A549 (cell line): Measurements from ENCODE around the gene IGF2BP3. TPM values are rescaled to one million over a fixed set of nuclear protein-coding genes. Genes with fewer than 3 reads are reported as not detected.

Source experiments
- ATAC-seq, 2 experiments: fragments of 200-7000 bp in 1 of 2; fragments of >200 bp in 1 of 2; cut with Nextera tagmentation in 1 of 2; cut with Tn5 transposase in 1 of 2; 3 replicates each; pipeline versions ENCODE4 v1.8.0 to v1.9.1; 2018 to 2020; ENCODE audit warnings: mild to moderate bottlenecking in 1 of 2, moderate library complexity in 1 of 2
- CTCF ChIA-PET: fragments of 300-600 bp; sonication (Branson Sonifier 250); formaldehyde crosslinking; extraction: SDS; loops from one replicate; lab custom pipeline; 2021; ENCODE audit warnings: antibody characterized with exemption, inconsistent platforms; lab: Yijun Ruan, JAX
- POLR2A ChIA-PET: fragments of 350-600 bp; formaldehyde crosslinking; extraction: SDS; loops from one replicate; lab custom pipeline; 2021; ENCODE audit warnings: antibody characterized with exemption, inconsistent platforms; lab: Yijun Ruan, JAX
- DNase-seq, 2 experiments: peaks; one replicate each; pipeline versions ENCODE4 v3.0.0 to v3.0.0-alpha.2; 2011 to 2016; ENCODE audit warnings: low read depth in 1 of 2, low spot score in 1 of 2
- FAIRE-seq: peaks from 2 replicates; lab custom pipeline; 2011; peaks lifted over from hg19 to GRCh38; lab: Jason Lieb, UNC
- H3K27ac ChIP-seq, 2 experiments: fragments of >200 bp; sonication (Bioruptor Twin); formaldehyde crosslinking; 3 replicates each; pipeline ENCODE4 v1.5.1; 2016 to 2017
- H3K4me1 ChIP-seq: fragments of >200 bp; sonication (Bioruptor Twin); formaldehyde crosslinking; 3 replicates; pipeline ENCODE4 v1.6.1; 2016
- H3K4me2 ChIP-seq: fragments of >200 bp; sonication (Bioruptor Twin); formaldehyde crosslinking; 3 replicates; pipeline ENCODE4 v1.6.1; 2016
- H3K4me3 ChIP-seq: fragments of >200 bp; sonication (Bioruptor Twin); formaldehyde crosslinking; 3 replicates; pipeline ENCODE4 v1.5.1; 2016
- H3K9me3 ChIP-seq: fragments of >200 bp; sonication (Bioruptor Twin); formaldehyde crosslinking; 3 replicates; pipeline ENCODE4 v1.6.1; 2016
- CBX2 ChIP-seq: fragments of 200-600 bp; sonication (generic); IDR thresholded peaks from 2 replicates; pipeline ENCODE4 v1.6.1; 2016; ENCODE audit warnings: low read depth, mild to moderate bottlenecking, borderline replicate concordance
- CBX8 ChIP-seq: fragments of 200-600 bp; sonication (generic); IDR thresholded peaks from 2 replicates; pipeline ENCODE4 v1.6.1; 2016
- CEBPB ChIP-seq, 2 experiments: fragments of >200 bp in 1 of 2; sonication (Bioruptor Twin) in 1 of 2; formaldehyde crosslinking in 1 of 2; IDR thresholded peaks; 2 replicates each; pipeline ENCODE4 v1.6.1; 2012 to 2016
- CHD2 ChIP-seq: fragments of 150-350 bp; IDR thresholded peaks from 2 replicates; pipeline ENCODE4 v1.6.1; 2014; ENCODE audit warnings: low read length; ENCODE audit not compliant: partially characterized antibody
- CHD4 ChIP-seq: fragments of 200-600 bp; sonication (generic); IDR thresholded peaks from 2 replicates; pipeline ENCODE4 v1.6.1; 2016; ENCODE audit warnings: antibody characterized with exemption, mild to moderate bottlenecking, borderline replicate concordance
- EP300 ChIP-seq, 2 experiments: fragments of >200 bp; sonication (Bioruptor Twin); formaldehyde crosslinking; IDR thresholded peaks; 2 replicates in 1 of 2; 3 replicates in 1 of 2; pipeline ENCODE4 v1.6.1; 2016 to 2017
- ESRRA ChIP-seq: fragments of 150-350 bp; IDR thresholded peaks from 2 replicates; pipeline ENCODE4 v1.6.1; 2014; ENCODE audit warnings: mild to moderate bottlenecking, low read length, borderline replicate concordance
- GATA3 ChIP-seq: IDR thresholded peaks from 2 replicates; pipeline ENCODE4 v1.6.1; 2012; ENCODE audit warnings: borderline replicate concordance
- HDAC2 ChIP-seq: fragments of 200-600 bp; sonication (generic); IDR thresholded peaks from 2 replicates; pipeline ENCODE4 v1.6.1; 2016
- HOXB13 ChIP-seq: fragments of 250-450 bp; sonication (Bioruptor Pico); IDR thresholded peaks from 2 replicates; pipeline ENCODE4 v1.5.0; 2020; ENCODE audit warnings: low read depth, mild to moderate bottlenecking, moderate library complexity
- JUNB ChIP-seq: fragments of >200 bp; sonication (Bioruptor Twin); formaldehyde crosslinking; IDR thresholded peaks from 2 replicates; pipeline ENCODE4 v1.6.1; 2016
- KDM1A ChIP-seq: fragments of 200-600 bp; sonication (generic); IDR thresholded peaks from 2 replicates; pipeline ENCODE4 v1.6.1; 2016; ENCODE audit warnings: low read depth, mild to moderate bottlenecking
- KDM5A ChIP-seq: fragments of 200-600 bp; sonication (generic); IDR thresholded peaks from 2 replicates; pipeline ENCODE4 v1.6.1; 2016; ENCODE audit warnings: antibody characterized with exemption, mild to moderate bottlenecking
- MYC ChIP-seq: IDR thresholded peaks from 2 replicates; pipeline ENCODE4 v1.6.1; 2012; ENCODE audit warnings: mild to moderate bottlenecking, inconsistent platforms, low read length, improper control_type of control experiment, borderline replicate concordance
- NFE2L2 ChIP-seq: fragments of 150-350 bp; conservative IDR thresholded peaks from 2 replicates; pipeline ENCODE4 v1.6.1; 2014; ENCODE audit warnings: low read length
- POLR2A ChIP-seq: IDR thresholded peaks from 2 replicates; pipeline ENCODE4 v1.6.1; 2012; ENCODE audit warnings: mild to moderate bottlenecking, low read length
- POLR2AphosphoS2 ChIP-seq: conservative IDR thresholded peaks from 2 replicates; pipeline ENCODE4 v1.6.1; 2012; ENCODE audit warnings: low read length, improper control_type of control experiment, inconsistent platforms
- RAD21 ChIP-seq, 2 experiments: fragments of >200 bp in 1 of 2; sonication (Bioruptor Twin) in 1 of 2; formaldehyde crosslinking in 1 of 2; IDR thresholded peaks in 1 of 2; conservative IDR thresholded peaks in 1 of 2; 2 replicates in 1 of 2; 3 replicates in 1 of 2; pipeline ENCODE4 v1.6.1; 2012 to 2018; ENCODE audit warnings: inconsistent platforms in 1 of 2
- RCOR1 ChIP-seq: fragments of 150-350 bp; IDR thresholded peaks from 2 replicates; pipeline ENCODE4 v1.6.1; 2014; ENCODE audit warnings: antibody characterized with exemption, low read length, low read depth
- RFX5 ChIP-seq: fragments of 450-650 bp; IDR thresholded peaks from 2 replicates; pipeline ENCODE4 v1.7.1; 2014; ENCODE audit warnings: antibody characterized with exemption, mild to moderate bottlenecking, moderate library complexity
- SREBF2 ChIP-seq: fragments of 450-650 bp; IDR thresholded peaks from 2 replicates; pipeline ENCODE4 v1.6.1; 2014; ENCODE audit warnings: mild to moderate bottlenecking, moderate library complexity
- TFCP2L1 ChIP-seq: fragments of 250-450 bp; sonication (Bioruptor Pico); IDR thresholded peaks from 2 replicates; pipeline ENCODE4 v1.5.0; 2021; ENCODE audit warnings: mild to moderate bottlenecking
- TP53 ChIP-seq: fragments of 250-450 bp; sonication (Bioruptor Pico); IDR thresholded peaks from 2 replicates; pipeline ENCODE4 v1.5.0; 2021; ENCODE audit warnings: mild to moderate bottlenecking, moderate library complexity
- ZC3H11A ChIP-seq: fragments of 450-650 bp; IDR thresholded peaks from 2 replicates; pipeline ENCODE4 v1.6.1; 2014; ENCODE audit warnings: antibody characterized with exemption, mild to moderate bottlenecking
- ZNF302 ChIP-seq: fragments of 250-450 bp; sonication (Bioruptor Pico); IDR thresholded peaks from 2 replicates; pipeline ENCODE4 v1.9.0; 2021; ENCODE audit warnings: inconsistent platforms, mild to moderate bottlenecking, moderate library complexity
- WGBS: methylation state at CpG from one replicate; pipeline ENCODE4 v1.1.6; 2017; ENCODE audit errors: missing lambda C conversion rate; 5-methylcytosine and 5-hydroxymethylcytosine counted together
- polyA plus RNA-seq, 4 experiments: library from polyadenylated mRNA; depleted of rRNA in 3 of 4; stranded (reverse); fragments of >200 nt; fragmentation: RNase III in 1 of 4; extraction: RNeasy Plus Mini Kit Qiagen cat#74134 plus additional on column Dnase treatment in 1 of 4; gene quantifications; 2 replicates in 3 of 4; 3 replicates in 1 of 4; pipeline ENCODE4 v1.2.3, GENCODE V29; 2011 to 2017
- TF ChIP-seq, protein P1 (sequence below): fragments of 200-600 bp; sonication (generic); IDR thresholded peaks from 2 replicates; pipeline ENCODE4 v1.6.1; 2016; ENCODE audit warnings: antibody characterized with exemption, mild to moderate bottlenecking, moderate library complexity
- TF ChIP-seq, protein P2 (sequence below): IDR thresholded peaks from 2 replicates; pipeline ENCODE4 v1.6.1; 2012
- TF ChIP-seq, protein P3 (sequence below): fragments of >200 bp; sonication (Bioruptor Twin); formaldehyde crosslinking; IDR thresholded peaks from 3 replicates; pipeline ENCODE4 v1.6.1; 2016

Gene IGF2BP3
- polyA plus RNA-seq, 2 of the 4 experiments (the other 2 are of a cell fraction), result 26.7 to 62.0 TPM

DNA sequence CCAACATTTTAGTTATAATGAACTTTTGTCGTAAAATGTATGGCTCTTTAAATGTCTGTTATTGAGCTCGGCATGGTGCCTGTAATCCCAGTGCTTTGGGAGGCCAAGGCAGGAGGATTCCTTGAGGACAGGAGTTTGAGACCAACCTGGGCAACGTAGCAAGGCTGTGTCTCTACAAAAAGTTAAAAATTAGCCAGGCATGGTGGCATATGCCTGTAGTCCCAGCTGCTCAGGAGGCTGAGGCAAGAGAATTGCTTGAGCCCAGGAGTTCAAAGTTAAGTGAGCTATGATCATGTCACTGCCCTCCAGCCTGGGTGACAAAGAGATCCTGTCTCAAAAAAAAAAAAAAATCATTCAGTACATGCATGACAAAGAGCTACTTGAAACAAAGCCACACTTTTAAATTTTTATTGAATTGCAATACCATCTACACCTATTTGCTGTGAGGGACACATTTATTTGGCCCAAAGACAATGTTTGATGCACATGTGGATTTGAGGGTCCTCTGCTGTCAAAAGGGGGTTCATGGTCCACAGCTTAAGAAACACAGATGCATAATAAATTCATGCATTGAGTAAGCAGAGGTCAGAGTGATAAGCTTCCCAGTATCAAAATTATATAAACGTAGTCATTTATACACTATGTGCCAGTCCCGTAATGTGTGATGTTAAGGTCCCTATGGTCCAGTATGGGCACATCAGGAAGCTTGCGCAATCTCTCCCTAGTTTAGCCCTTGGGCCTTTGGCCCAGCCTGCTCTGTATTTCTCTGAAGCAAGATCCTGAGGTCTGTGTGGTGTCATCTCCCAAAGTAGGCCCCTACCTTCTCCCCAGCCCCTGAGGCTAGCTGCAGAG is 175.5 kb downstream of the IGF2BP3 start:
- POLR2A ChIA-PET, result no interaction called here
- CTCF ChIA-PET, result interaction anchor here (0.6 to 6.5 kb wide), 8 partner anchors 9 to 417 kb away, joined by 3 to 49 read pairs (median 4); no protein-coding TSS in a partner anchor

DNA sequence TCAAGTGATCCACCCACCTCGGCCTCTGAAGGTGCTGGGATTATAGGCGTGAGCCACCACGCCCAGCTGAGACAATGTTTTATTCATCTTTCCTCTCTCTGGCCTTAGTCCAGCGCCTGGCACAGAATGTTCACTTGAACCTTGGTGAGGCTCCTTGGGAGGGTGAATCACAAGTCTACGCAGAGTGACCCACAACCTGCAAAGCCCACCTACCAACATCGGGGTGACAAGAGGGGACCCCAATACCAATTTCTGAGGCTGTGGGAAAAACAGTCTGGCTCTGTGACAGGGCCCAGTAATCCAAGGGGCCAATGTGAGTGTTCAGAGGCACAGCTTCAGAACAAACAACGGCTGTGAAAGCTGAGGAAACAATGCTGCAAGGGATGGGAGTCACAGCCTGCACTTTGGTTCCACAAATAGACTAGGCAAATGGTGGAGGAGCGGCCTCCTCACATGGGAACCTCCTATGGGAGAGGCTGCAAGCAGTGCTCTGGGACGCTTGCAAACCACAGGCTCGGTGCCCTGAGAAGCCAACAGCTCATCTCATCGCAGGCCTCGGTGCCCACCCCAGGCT is 176.7 kb downstream of the IGF2BP3 start:
- POLR2A ChIA-PET, result no interaction called here
- CTCF ChIA-PET, result interaction anchor here (1.0 to 6.5 kb wide), 7 partner anchors 10 to 252 kb away, joined by 3 to 49 read pairs (median 5); no protein-coding TSS in a partner anchor

More for the DNA sequence above, 175.5 kb downstream of the IGF2BP3 start:
- peak overlapping the region; percentile 57 to 67; a peak in 4 of 6 replicates for H3K27ac ChIP-seq
- DNase-seq, result no peak
- H3K4me1 ChIP-seq, result peaks cover 48% of the 10 kb centered on the region
- H3K4me2 ChIP-seq, result peak overlapping the region; percentile 45; the same call in 2 of the 3 replicates
- TF ChIP-seq, protein P1, sequence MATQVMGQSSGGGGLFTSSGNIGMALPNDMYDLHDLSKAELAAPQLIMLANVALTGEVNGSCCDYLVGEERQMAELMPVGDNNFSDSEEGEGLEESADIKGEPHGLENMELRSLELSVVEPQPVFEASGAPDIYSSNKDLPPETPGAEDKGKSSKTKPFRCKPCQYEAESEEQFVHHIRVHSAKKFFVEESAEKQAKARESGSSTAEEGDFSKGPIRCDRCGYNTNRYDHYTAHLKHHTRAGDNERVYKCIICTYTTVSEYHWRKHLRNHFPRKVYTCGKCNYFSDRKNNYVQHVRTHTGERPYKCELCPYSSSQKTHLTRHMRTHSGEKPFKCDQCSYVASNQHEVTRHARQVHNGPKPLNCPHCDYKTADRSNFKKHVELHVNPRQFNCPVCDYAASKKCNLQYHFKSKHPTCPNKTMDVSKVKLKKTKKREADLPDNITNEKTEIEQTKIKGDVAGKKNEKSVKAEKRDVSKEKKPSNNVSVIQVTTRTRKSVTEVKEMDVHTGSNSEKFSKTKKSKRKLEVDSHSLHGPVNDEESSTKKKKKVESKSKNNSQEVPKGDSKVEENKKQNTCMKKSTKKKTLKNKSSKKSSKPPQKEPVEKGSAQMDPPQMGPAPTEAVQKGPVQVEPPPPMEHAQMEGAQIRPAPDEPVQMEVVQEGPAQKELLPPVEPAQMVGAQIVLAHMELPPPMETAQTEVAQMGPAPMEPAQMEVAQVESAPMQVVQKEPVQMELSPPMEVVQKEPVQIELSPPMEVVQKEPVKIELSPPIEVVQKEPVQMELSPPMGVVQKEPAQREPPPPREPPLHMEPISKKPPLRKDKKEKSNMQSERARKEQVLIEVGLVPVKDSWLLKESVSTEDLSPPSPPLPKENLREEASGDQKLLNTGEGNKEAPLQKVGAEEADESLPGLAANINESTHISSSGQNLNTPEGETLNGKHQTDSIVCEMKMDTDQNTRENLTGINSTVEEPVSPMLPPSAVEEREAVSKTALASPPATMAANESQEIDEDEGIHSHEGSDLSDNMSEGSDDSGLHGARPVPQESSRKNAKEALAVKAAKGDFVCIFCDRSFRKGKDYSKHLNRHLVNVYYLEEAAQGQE, result no peak
- peak; percentile 81 to 93; a peak in 3 of 4 replicates for TF ChIP-seq CEBPB (IDR thresholded peaks at IDR 0.05)
- TF ChIP-seq, all 56 proteins: peak for 1
- no peak for FAIRE-seq
- Histone ChIP-seq H3K4me3 (no peak overlapping the region), H3K9me3 (no peaks in the 10 kb centered on the region)
- WGBS, result 83% methylated on average over 6 of the region's 6 CpGs
- no peak for ATAC-seq

DNA sequence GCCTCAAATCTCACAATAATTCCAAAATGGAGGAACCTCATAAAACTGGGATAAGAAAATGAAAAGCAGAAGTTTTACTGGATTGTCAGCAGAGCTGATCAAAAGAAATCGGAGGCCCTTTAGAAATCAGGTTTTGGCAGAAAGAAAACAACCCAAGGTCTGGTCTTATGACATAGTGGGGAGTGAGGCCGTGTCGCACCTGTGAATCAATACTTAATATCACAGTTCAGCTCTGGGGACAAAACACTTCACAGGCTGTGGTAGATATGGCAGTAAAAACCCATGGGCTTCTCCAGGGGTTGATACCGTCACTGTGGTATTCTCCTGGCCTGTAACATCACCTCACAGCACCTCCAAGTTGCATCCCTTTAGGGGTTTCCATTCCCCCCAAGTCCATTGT is 177.7 kb downstream of the IGF2BP3 start:
- ChIA-PET CTCF (interaction anchor here (0.6 to 6.5 kb wide), 7 partner anchors 10 to 1858 kb away, joined by 3 to 49 read pairs (median 4); no protein-coding TSS in a partner anchor), POLR2A (no interaction called here)
- FAIRE-seq (no peak), DNase-seq (no peak), ATAC-seq (no peak)
- Histone ChIP-seq H3K27ac (peak overlapping the region; percentile 57 to 67; a peak in 2 of 6 replicates), H3K4me1 (peaks cover 36% of the 10 kb centered on the region), H3K9me3 (no peaks in the 10 kb centered on the region), H3K4me3 (no peak overlapping the region), H3K4me2 (no peak overlapping the region; the same call in 2 of the 3 replicates)
- TF ChIP-seq NFE2L2, result no peak
- TF ChIP-seq MYC, result no peak
- no peak for TF ChIP-seq JUNB
- no peak for TF ChIP-seq POLR2AphosphoS2
- no peak for TF ChIP-seq CBX2
- no peak for TF ChIP-seq HOXB13 (CRISPR knock-in tag)
- TF ChIP-seq EP300 (IDR thresholded peaks at IDR 0.05), result no peak
- no peak for TF ChIP-seq HDAC2
- TF ChIP-seq KDM5A, result no peak
- TF ChIP-seq RCOR1, result no peak
- no peak for TF ChIP-seq RFX5
- TF ChIP-seq, protein P2, sequence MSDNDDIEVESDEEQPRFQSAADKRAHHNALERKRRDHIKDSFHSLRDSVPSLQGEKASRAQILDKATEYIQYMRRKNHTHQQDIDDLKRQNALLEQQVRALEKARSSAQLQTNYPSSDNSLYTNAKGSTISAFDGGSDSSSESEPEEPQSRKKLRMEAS, result no peak
- WGBS, result 92% methylated on average over 4 of the region's 4 CpGs

More for the DNA sequence above, 176.7 kb downstream of the IGF2BP3 start:
- H3K9me3 ChIP-seq, result no peaks in the 10 kb centered on the region
- 46% methylated on average over 10 of the region's 12 CpGs for WGBS
- H3K27ac ChIP-seq, result peak overlapping the region; percentile 57 to 67; a peak in 4 of 6 replicates
- TF ChIP-seq ZNF302 (CRISPR knock-in tag) (no peak), NFE2L2 (no peak), ESRRA (no peak), GATA3 (no peak), TP53 (CRISPR knock-in tag) (no peak), TFCP2L1 (CRISPR knock-in tag) (no peak), ZC3H11A (no peak), SREBF2 (no peak), KDM1A (no peak), POLR2A (no peak), CBX8 (no peak), HDAC2 (no peak), CHD4 (no peak), CHD2 (no peak), RAD21 (conservative IDR thresholded peaks at IDR 0.05 in 1 of 2, IDR thresholded peaks at IDR 0.05 in 1 of 2) (no peak)
- TF ChIP-seq, protein P3, sequence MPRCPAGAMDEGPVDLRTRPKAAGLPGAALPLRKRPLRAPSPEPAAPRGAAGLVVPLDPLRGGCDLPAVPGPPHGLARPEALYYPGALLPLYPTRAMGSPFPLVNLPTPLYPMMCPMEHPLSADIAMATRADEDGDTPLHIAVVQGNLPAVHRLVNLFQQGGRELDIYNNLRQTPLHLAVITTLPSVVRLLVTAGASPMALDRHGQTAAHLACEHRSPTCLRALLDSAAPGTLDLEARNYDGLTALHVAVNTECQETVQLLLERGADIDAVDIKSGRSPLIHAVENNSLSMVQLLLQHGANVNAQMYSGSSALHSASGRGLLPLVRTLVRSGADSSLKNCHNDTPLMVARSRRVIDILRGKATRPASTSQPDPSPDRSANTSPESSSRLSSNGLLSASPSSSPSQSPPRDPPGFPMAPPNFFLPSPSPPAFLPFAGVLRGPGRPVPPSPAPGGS, result no peak
- FAIRE-seq (no peak), ATAC-seq (peak in 1 of 2 experiments; percentile 36; a peak in 3 of 6 replicates), DNase-seq (peak in 1 of 2 experiments; percentile 57)
- H3K4me2 ChIP-seq, result peak overlapping the region; percentile 45
- H3K4me1 ChIP-seq, result peaks cover 45% of the 10 kb centered on the region
- no peak overlapping the region for H3K4me3 ChIP-seq
